Liver (tissue), 3 donors: ENCODE measurements around the gene PPP1R26.
A peak's percentile ranks its signal among the peaks of the same experiment; 100 is the strongest.

Source experiments
- CTCF ChIP-seq: fragments of 150-350 bp; IDR thresholded peaks from 2 replicates; pipeline ENCODE4 v1.5.1; 2017; ENCODE audit warnings: improper control_type of control experiment, low read depth, low read length; ENCODE audit not compliant: missing input control
- FOXA1 ChIP-seq: IDR thresholded peaks from 2 replicates; pipeline ENCODE4 v1.6.1; 2016; ENCODE audit warnings: antibody characterized with exemption
- GABPA ChIP-seq, 2 donors: IDR thresholded peaks in 1 of 2; conservative IDR thresholded peaks in 1 of 2; 2 replicates each; pipeline ENCODE4 v1.6.1; 2016; ENCODE audit warnings: antibody characterized with exemption in 2 of 2, mild to moderate bottlenecking in 1 of 2, moderate library complexity in 1 of 2
- HNF4G ChIP-seq: IDR thresholded peaks from 2 replicates; pipeline ENCODE4 v1.6.1; 2016; ENCODE audit warnings: antibody characterized with exemption
- MAX ChIP-seq: IDR thresholded peaks from 2 replicates; pipeline ENCODE4 v1.6.1; 2016; ENCODE audit warnings: antibody characterized with exemption
- RAD21 ChIP-seq, 2 donors: IDR thresholded peaks; 2 replicates each; pipeline ENCODE4 v1.6.1; 2016; ENCODE audit warnings: antibody characterized with exemption in 2 of 2, mild to moderate bottlenecking in 2 of 2
- RXRA ChIP-seq, 2 donors: IDR thresholded peaks; 2 replicates each; pipeline ENCODE4 v1.6.1; 2017 to 2018; ENCODE audit warnings: antibody characterized with exemption in 2 of 2, mild to moderate bottlenecking in 1 of 2
- TAF1 ChIP-seq: conservative IDR thresholded peaks from 2 replicates; pipeline ENCODE4 v1.6.1; 2016; ENCODE audit warnings: antibody characterized with exemption, mild to moderate bottlenecking
- YY1 ChIP-seq: IDR thresholded peaks from 2 replicates; pipeline ENCODE4 v1.6.1; 2016; ENCODE audit warnings: antibody characterized with exemption, mild to moderate bottlenecking
- TF ChIP-seq, protein P1 (sequence below): IDR thresholded peaks from 2 replicates; pipeline ENCODE4 v1.6.1; 2016; ENCODE audit warnings: antibody characterized with exemption
- TF ChIP-seq, protein P2 (sequence below): IDR thresholded peaks from 2 replicates; pipeline ENCODE4 v1.6.1; 2016; ENCODE audit warnings: antibody characterized with exemption, mild to moderate bottlenecking
- TF ChIP-seq, protein P3 (sequence below): IDR thresholded peaks from 2 replicates; pipeline ENCODE4 v1.6.1; 2016; ENCODE audit warnings: antibody characterized with exemption
- donor health status: healthy.
- donor health status: healthy.

DNA sequence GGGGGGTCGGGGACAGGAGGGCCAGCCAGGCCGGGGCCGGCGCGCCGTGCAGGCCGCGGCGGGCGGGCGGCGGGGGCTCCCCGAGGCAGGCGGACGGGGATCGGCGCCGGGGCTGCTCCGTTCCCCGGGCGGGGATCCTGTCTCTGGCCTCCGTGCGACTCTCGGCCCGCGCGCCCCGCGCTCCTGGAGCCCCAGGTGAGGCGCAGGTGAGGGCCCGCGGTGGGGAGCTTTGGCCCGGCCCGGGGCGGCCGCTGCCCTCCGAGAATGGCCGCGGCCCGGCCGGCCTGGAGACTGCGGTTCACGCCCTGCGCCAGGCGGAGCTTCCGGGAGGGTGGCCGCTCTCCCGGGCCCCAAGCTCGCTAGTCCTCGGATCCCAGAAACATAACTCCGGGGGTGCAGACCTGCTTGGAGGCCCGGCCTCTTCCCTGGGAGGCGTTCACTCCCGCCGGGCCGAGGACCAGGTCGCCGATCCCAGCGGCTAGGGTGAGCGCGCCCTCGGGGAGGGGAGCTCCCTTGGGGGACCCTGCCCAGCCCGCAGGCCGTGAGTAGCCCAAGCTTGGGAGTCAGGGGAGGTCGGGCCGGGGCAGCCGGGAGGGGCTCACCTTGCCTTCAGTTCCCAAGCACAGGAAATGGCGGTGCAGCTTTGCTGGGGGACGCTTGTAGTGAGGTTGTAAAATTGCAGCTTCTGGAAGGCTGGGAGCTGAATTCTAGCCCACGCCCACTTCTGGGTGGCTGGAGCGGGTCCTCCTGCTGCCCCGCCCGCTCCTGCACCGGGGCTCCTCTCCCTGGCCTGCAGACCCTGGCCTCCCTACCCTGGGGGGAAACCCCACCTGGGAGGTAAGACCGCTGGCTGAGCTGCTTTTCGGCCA lies 723 bp downstream of the PPP1R26 start:
- no peak for TF ChIP-seq CTCF
- TF ChIP-seq RAD21 (IDR thresholded peaks at IDR 0.05): no peak
- TF ChIP-seq, protein P1, sequence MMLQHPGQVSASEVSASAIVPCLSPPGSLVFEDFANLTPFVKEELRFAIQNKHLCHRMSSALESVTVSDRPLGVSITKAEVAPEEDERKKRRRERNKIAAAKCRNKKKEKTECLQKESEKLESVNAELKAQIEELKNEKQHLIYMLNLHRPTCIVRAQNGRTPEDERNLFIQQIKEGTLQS: no peak
- TF ChIP-seq, protein P2, sequence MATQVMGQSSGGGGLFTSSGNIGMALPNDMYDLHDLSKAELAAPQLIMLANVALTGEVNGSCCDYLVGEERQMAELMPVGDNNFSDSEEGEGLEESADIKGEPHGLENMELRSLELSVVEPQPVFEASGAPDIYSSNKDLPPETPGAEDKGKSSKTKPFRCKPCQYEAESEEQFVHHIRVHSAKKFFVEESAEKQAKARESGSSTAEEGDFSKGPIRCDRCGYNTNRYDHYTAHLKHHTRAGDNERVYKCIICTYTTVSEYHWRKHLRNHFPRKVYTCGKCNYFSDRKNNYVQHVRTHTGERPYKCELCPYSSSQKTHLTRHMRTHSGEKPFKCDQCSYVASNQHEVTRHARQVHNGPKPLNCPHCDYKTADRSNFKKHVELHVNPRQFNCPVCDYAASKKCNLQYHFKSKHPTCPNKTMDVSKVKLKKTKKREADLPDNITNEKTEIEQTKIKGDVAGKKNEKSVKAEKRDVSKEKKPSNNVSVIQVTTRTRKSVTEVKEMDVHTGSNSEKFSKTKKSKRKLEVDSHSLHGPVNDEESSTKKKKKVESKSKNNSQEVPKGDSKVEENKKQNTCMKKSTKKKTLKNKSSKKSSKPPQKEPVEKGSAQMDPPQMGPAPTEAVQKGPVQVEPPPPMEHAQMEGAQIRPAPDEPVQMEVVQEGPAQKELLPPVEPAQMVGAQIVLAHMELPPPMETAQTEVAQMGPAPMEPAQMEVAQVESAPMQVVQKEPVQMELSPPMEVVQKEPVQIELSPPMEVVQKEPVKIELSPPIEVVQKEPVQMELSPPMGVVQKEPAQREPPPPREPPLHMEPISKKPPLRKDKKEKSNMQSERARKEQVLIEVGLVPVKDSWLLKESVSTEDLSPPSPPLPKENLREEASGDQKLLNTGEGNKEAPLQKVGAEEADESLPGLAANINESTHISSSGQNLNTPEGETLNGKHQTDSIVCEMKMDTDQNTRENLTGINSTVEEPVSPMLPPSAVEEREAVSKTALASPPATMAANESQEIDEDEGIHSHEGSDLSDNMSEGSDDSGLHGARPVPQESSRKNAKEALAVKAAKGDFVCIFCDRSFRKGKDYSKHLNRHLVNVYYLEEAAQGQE: no peak
- peak; percentile 25 for TF ChIP-seq YY1
- no peak for TF ChIP-seq GABPA (IDR thresholded peaks at IDR 0.05 in 1 of 2, conservative IDR thresholded peaks at IDR 0.05 in 1 of 2)
- no peak for TF ChIP-seq MAX
- TF ChIP-seq, protein P3, sequence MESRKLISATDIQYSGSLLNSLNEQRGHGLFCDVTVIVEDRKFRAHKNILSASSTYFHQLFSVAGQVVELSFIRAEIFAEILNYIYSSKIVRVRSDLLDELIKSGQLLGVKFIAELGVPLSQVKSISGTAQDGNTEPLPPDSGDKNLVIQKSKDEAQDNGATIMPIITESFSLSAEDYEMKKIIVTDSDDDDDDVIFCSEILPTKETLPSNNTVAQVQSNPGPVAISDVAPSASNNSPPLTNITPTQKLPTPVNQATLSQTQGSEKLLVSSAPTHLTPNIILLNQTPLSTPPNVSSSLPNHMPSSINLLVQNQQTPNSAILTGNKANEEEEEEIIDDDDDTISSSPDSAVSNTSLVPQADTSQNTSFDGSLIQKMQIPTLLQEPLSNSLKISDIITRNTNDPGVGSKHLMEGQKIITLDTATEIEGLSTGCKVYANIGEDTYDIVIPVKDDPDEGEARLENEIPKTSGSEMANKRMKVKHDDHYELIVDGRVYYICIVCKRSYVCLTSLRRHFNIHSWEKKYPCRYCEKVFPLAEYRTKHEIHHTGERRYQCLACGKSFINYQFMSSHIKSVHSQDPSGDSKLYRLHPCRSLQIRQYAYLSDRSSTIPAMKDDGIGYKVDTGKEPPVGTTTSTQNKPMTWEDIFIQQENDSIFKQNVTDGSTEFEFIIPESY: no peak
- TF ChIP-seq FOXA1: no peak
- no peak for TF ChIP-seq TAF1
- TF ChIP-seq HNF4G: no peak
- TF ChIP-seq RXRA (IDR thresholded peaks at IDR 0.05): no peak
